Stimulated activated CD8-positive, alpha-beta memory T cell treated with anti-CD3 and anti-CD28 coated beads, Interleukin-2, amount 100 ng/mL, for 48 hours (primary cell): ENCODE results near the gene RFX8.
"Not testable (repeated sequence)": the region's sequence is repeated elsewhere in the genome, so short reads cannot be mapped to it uniquely, and the experiment has no call there.

Experiments
- DNase-seq, 2 donors: peaks; one replicate each; pipeline ENCODE4 v3.0.0-alpha.2; 2020; ENCODE audit warnings: low read depth in 2 of 2

The RFX8 gene

GRCh38 chr2:101440127-101440738, 34.7 kb downstream of the RFX8 start:
- DNase-seq: no peak

- no peak for DNase-seq
Observed at GRCh38 chr2:101439716-101440115, 35.2 kb downstream of the RFX8 start.

- not testable (repeated sequence) for DNase-seq
Observed at GRCh38 chr2:101438555-101438954, 36.4 kb downstream of the RFX8 start.

GRCh38 chr2:101435001-101435862, 39.7 kb downstream of the RFX8 start:
- no peak for DNase-seq

- DNase-seq: no peak
Observed at GRCh38 chr2:101433465-101433864, 41.4 kb downstream of the RFX8 start.

- DNase-seq: no peak
Observed at GRCh38 chr2:101432411-101433181, 42.3 kb downstream of the RFX8 start.

GRCh38 chr2:101431486-101431885, 43.4 kb downstream of the RFX8 start:
- no peak for DNase-seq

- no peak for DNase-seq
Observed at GRCh38 chr2:101430156-101430555, 44.8 kb downstream of the RFX8 start.

GRCh38 chr2:101429453-101429852, 45.5 kb downstream of the RFX8 start:
- DNase-seq: no peak

- DNase-seq: no peak
Observed at GRCh38 chr2:101428422-101429176, 46.3 kb downstream of the RFX8 start.

- no peak for DNase-seq
Observed at GRCh38 chr2:101427743-101428142, 47.2 kb downstream of the RFX8 start.

GRCh38 chr2:101427240-101427639, 47.7 kb downstream of the RFX8 start:
- no peak for DNase-seq

- DNase-seq: no peak
Observed at GRCh38 chr2:101426822-101427221, 48.1 kb downstream of the RFX8 start.

GRCh38 chr2:101420623-101421022, 54.3 kb downstream of the RFX8 start:
- DNase-seq: no peak

GRCh38 chr2:101419096-101419663, 55.7 kb downstream of the RFX8 start:
- peak in 1 of 2 donors; percentile 11 for DNase-seq

- DNase-seq: no peak
Observed at GRCh38 chr2:101418460-101419095, 56.3 kb downstream of the RFX8 start.

GRCh38 chr2:101416609-101417008, 58.3 kb downstream of the RFX8 start:
- no peak for DNase-seq

- DNase-seq: no peak
Observed at GRCh38 chr2:101415884-101416283, 59.0 kb downstream of the RFX8 start.

GRCh38 chr2:101415220-101415619, 59.7 kb downstream of the RFX8 start:
- no peak for DNase-seq

- no peak for DNase-seq
Observed at GRCh38 chr2:101412092-101412694, 62.7 kb downstream of the RFX8 start.

GRCh38 chr2:101410746-101411145, 64.2 kb downstream of the RFX8 start:
- no peak for DNase-seq
